GM19324 (cell line): ENCODE results near the gene CEP68.

ENCODE experiments used
- ATAC-seq: cut with Tn5 transposase; IDR thresholded peaks from one replicate; pipeline ENCODE4 v1.9.1; 2021; ENCODE audit warnings: mild to moderate bottlenecking, moderate library complexity; ENCODE audit not compliant: unreplicated experiment, low FRiP score

CEP68 gene

GRCh38 chr2:65075605-65076344 lies 19.6 kb downstream of the CEP68 start:
- no peak for ATAC-seq

DNA sequence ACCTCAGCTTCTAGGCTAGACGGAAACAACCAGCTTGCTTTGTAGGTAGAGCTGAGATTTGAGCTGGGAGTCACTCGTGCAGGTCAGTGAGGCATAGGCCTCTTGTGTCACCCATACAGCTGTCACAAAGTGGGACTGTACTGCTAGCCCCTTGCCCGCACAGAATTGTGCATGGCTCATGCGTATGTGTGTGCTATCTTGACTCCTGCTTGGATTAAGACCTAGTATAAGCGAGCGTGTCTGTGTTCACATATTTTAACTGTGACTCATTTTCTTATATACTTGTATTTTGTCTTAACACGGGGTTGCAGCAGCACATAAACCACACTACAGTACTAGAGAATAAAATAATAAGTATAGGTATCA lies 20.1 kb downstream of the CEP68 start:
- no peak for ATAC-seq

DNA sequence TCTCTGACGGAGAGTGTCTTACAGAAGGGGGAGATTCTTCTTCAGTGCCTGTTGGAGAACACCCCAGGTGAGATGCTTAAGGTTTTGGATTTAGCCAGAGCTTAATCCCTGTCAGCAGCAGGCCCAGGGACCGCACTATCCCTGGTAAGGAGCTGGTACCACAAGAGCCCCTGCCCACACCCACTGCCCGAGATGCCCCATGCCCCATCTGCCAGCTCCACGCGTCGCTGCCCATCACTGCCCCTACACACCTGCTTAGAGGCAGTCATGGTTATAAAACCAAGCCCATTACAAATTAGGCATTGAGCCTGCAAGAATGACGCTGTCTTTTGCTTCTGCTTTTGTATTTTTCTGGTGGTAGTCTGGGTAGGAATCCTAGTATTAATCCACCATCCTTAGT lies 21.7 kb downstream of the CEP68 start:
- ATAC-seq, result no peak

DNA sequence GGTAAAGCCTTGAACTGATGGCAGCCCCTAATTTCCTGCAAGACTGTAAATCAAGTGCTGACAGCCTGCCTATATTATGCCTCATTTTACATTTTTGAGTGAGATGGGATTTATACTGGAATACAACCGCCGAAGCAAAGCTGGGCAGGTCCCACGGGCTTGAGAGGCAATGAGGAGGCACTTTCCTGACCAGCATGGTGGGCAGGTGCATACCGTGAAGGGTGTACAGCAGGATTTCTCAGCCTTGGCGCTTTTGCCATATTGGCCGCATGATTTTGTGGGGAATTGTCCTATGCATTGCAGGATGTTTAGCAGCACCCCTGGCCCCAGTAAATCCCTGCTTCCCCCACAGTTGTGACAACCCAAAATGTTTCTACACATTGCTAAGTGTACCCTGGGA lies 22.8 kb downstream of the CEP68 start:
- ATAC-seq, result no peak

GRCh38 chr2:65081232-65081685 lies 25.0 kb downstream of the CEP68 start:
- no peak for ATAC-seq

GRCh38 chr2:65085148-65085547 lies 28.9 kb downstream of the CEP68 start:
- ATAC-seq, result no peak

- ATAC-seq, result no peak
These were observed 36.6 kb downstream of the CEP68 start for GRCh38 chr2:65092791-65093190.

DNA sequence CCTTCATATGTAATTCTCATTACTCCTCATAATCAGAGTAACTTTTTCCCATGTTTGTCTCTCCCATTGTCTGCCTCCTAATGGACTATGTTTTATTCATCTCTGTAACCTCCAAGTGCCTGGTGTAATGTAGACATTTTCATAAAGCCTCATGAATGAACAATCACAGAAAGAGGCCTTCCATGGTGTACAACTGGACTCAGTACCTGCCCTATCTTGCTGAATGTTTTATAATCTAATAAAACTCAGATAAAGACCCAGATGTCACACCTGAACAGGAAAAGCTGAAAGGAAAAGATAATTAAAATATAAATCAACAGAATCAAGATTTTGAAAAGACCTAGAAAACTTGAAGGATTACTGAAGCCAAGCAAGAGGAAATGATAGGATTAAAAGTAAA lies 37.0 kb downstream of the CEP68 start:
- no peak for ATAC-seq

GRCh38 chr2:65096948-65097347 lies 40.7 kb downstream of the CEP68 start:
- no peak for ATAC-seq

DNA sequence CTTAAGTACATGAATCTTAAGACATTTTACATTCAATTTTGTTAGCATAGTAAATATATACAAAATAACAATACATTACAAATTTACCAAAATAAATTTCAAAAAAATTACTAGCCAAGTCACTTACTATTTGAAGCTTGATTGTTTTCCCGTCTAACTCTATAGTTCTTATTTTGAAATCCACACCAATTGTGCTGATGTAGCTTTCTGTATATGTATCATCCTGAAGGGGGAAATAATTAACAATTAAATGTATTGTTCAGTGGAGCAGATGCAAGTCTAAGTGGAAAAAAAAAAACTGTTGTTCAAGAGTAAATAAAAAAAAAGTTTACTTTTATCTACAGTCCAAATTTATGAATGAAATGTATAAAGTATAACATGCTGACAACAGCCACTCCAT lies 41.6 kb downstream of the CEP68 start:
- ATAC-seq, result no peak

DNA sequence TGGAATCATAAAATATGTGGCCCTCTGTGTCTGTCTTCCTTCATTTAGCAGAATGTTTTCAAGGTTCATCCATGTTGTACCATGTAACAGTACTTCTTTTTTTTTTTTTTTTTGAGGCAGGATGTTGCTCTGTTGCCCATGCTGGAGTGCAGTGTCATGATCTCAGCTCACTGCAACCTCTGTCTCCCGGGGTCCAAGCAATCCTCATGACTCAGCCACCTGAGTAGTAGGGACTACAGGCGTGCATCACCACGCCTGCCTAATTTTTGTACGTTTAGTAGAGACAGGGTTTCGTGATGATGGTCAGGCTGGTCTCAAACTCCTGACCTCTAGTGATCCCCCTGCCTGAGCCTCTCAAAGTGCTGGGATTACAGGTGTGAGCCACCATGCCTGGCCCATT lies 42.5 kb downstream of the CEP68 start:
- no peak for ATAC-seq

DNA sequence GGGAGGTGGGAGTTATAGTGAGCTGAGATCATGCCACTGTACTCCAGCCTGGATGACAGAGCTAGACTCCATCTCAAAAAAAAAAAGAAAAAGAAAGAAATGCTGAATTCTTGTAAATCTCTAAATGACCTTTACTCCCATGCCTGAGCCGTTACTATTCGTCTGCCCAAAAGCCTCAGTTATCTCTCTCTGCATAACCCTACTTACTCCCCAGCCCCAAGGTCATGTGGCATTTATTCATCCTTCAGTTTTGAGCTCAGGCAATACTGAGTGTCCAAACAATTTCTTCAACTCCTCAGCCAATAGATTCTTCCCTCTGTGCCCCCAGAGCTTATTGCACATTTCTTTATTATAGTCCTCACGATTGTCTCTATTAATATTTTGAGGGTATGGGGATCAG lies 44.9 kb downstream of the CEP68 start:
- no peak for ATAC-seq

GRCh38 chr2:65103013-65103715 lies 46.9 kb downstream of the CEP68 start:
- no peak for ATAC-seq

- ATAC-seq, result no peak
These were observed 51.3 kb downstream of the CEP68 start for GRCh38 chr2:65107530-65107929.

DNA sequence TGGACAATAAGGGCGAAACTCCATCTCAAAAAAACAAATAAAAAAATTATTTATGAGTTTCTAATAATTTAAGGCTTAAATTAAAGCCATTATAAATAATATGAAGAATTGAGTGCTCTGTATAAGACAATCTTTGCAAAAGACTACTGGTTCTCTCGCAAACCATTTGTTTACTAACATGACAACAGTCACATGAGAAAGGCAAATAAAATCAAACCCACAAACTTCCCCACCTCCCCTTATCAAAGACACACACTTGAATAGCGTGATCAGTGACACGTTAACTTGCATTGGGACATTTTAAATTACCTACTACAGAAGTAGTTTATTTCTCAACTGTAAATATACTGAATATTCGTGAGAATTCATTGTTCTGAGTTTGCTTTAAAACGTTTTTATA lies 52.6 kb downstream of the CEP68 start:
- ATAC-seq, result no peak

DNA sequence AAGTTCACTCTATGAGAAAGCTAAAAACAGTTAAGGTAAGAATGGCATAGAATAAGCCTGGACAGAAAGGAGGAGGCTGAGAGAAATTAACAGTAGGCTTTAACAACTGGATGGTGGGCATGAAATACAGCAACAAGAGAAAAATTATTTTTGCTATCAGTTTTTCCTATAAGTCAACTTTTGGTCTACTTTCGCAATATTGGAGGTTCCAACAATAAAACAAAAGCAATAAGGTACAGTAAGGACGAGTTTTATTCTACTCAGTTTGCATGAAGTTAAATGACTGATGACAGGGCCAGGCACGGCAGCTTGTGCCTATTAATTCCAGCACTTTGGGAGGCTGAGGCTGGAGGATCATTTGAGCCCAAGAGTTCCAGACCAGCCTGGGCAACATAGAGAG lies 56.4 kb downstream of the CEP68 start:
- ATAC-seq, result no peak

DNA sequence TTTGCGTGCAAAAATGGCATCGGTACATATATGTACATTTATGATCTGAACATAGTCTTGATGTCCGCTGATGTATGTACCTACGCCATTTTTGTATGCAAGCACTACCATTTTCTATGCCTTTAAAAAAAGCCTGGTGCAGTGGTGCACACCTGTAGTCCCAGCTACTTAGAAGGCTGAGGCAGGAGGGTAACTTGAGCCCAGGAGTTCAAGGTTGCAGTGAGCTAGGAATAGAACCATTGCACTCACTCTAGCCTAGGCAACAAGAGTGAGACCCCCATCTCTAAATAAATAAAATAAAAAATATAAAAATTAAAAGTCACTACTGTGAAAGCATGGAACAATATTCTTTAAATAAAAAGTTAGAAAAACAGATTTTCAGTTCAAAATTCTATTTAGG lies 57.0 kb downstream of the CEP68 start:
- ATAC-seq, result no peak

DNA sequence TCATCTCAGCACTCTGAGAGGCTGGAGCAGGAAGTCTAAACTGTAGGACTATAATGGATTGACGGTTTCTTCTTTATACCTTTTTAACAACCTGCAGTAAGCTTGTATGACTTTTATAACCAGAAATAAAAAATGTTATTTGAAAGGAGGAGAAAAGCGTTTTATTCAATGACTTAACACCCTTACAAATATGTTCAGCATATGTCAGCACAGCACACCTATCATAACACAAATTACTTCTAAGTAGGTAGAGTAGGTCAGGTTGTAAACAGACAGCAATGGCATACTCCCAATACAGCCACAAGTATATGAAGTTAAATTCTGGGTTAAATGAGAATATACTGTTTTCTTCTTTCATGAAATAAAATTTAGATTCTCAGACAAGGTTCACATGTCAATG lies 57.6 kb downstream of the CEP68 start:
- ATAC-seq, result no peak

DNA sequence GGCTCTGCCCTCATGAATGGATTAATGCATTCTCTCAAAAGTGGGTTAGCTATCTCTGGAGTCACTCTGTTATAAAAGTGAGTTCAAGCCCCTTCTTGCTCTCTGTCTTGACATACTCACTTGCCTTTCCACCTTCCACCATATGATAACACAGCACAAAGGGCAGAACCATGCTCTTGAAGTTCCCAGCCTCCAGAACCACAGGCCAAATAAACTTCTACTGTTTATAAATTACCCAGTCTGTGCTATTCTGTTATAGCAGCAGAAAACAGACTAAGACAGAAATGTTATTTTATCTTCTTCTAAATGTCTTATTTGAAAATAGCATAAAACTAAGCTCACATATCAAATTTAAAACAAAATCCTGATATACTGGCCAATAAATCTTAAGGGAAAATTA lies 58.7 kb downstream of the CEP68 start:
- no peak for ATAC-seq

GRCh38 chr2:65116645-65117044 lies 60.4 kb downstream of the CEP68 start:
- ATAC-seq, result no peak

GRCh38 chr2:65120990-65121693 lies 64.9 kb downstream of the CEP68 start:
- ATAC-seq, result no peak

- ATAC-seq, result no peak
These were observed 66.1 kb downstream of the CEP68 start for GRCh38 chr2:65122313-65122712.
